Skeletal muscle tissue (tissue), 4 donors: ENCODE data around the gene ATXN1. TPM values are rescaled to one million over a fixed set of nuclear protein-coding genes. Genes with fewer than 3 reads are reported as not detected.

Experiments used
- H3K27ac ChIP-seq: one replicate; pipeline ENCODE4 v1.7.0; 2013; ENCODE audit warnings: mild to moderate bottlenecking, low read depth, low read length, inconsistent platforms
- H3K27me3 ChIP-seq, 3 donors: one replicate each; pipeline ENCODE4 v1.7.0; 2013; ENCODE audit warnings: low read length in 3 of 3; ENCODE audit not compliant: control insufficient read depth in 3 of 3, insufficient read depth in 3 of 3
- H3K36me3 ChIP-seq, 3 donors: one replicate each; pipeline ENCODE4 v1.7.0; 2013; ENCODE audit warnings: low read length in 3 of 3; ENCODE audit not compliant: control insufficient read depth in 3 of 3, insufficient read depth in 3 of 3
- H3K4me1 ChIP-seq, 3 donors: one replicate each; pipeline ENCODE4 v1.7.0; 2013; ENCODE audit warnings: low read length in 3 of 3, mild to moderate bottlenecking in 3 of 3; ENCODE audit not compliant: control insufficient read depth in 3 of 3, insufficient read depth in 3 of 3
- H3K4me3 ChIP-seq, 3 donors: one replicate each; pipeline ENCODE4 v1.7.0; 2013; ENCODE audit warnings: low read length in 3 of 3
- H3K9ac ChIP-seq, 3 donors: one replicate each; pipeline ENCODE4 v1.7.0; 2013; ENCODE audit warnings: low read length in 3 of 3, mild to moderate bottlenecking in 3 of 3, moderate library complexity in 2 of 3, low read depth in 1 of 3
- H3K9me3 ChIP-seq, 3 donors: one replicate each; pipeline ENCODE4 v1.7.0; 2013; ENCODE audit warnings: low read length in 3 of 3; ENCODE audit not compliant: control insufficient read depth in 3 of 3
- total RNA-seq: library from RNA; depleted of rRNA; stranded (reverse); fragments of >200 nt; gene quantifications from one replicate; pipeline ENCODE4 v1.2.3, GENCODE V29; 2014
- donor health status: Osteomylitis.

Gene ATXN1
- total RNA-seq, 1 donor from 2014 or later, result 30.8 TPM

DNA sequence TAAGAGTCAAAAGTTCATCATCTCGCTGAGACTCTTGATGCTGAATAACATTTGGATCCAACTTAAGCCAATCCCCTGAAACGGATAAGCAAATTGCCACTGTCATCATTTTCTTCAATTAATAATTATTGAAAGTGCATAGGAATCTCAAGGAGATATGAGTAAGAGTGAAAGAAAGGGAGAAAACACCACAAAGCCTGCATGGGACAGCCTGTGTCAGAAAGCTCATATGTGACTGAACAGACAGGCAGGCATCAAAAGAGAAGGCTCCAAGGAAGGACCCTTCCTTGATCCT, 13.3 kb downstream of the ATXN1 start:
- H3K36me3 ChIP-seq, result peaks cover 0 to 5% (median 2%) of the 10 kb centered on the region in 3 donors
- H3K27ac ChIP-seq, result peak overlapping the region; percentile 51
- H3K4me3 ChIP-seq, result no peak overlapping the region
- peaks cover 18 to 41% (median 35%) of the 10 kb centered on the region in 3 donors for H3K4me1 ChIP-seq
- no peak overlapping the region for H3K9ac ChIP-seq
- H3K27me3 ChIP-seq, result no peaks in the 10 kb centered on the region
- H3K9me3 ChIP-seq, result no peaks in the 10 kb centered on the region

- Histone ChIP-seq H3K9ac (peak overlapping the region in 1 of 3 donors; percentile 10), H3K36me3 (peaks cover 0 to 5% (median 2%) of the 10 kb centered on the region in 3 donors), H3K4me1 (peaks cover 14 to 37% (median 30%) of the 10 kb centered on the region in 3 donors), H3K27me3 (no peaks in the 10 kb centered on the region), H3K27ac (peak overlapping the region; percentile 51), H3K4me3 (no peak overlapping the region), H3K9me3 (no peaks in the 10 kb centered on the region)
These were observed 13.8 kb downstream of the ATXN1 start for GRCh38 chr6:16747232-16748024.

GRCh38 chr6:16746812-16747211, 14.4 kb downstream of the ATXN1 start:
- Histone ChIP-seq H3K9me3 (no peaks in the 10 kb centered on the region), H3K4me1 (peaks cover 12 to 34% (median 29%) of the 10 kb centered on the region in 3 donors), H3K27ac (no peak overlapping the region), H3K4me3 (no peak overlapping the region), H3K36me3 (peaks cover 0 to 5% (median 2%) of the 10 kb centered on the region in 3 donors), H3K27me3 (no peaks in the 10 kb centered on the region), H3K9ac (no peak overlapping the region)

DNA sequence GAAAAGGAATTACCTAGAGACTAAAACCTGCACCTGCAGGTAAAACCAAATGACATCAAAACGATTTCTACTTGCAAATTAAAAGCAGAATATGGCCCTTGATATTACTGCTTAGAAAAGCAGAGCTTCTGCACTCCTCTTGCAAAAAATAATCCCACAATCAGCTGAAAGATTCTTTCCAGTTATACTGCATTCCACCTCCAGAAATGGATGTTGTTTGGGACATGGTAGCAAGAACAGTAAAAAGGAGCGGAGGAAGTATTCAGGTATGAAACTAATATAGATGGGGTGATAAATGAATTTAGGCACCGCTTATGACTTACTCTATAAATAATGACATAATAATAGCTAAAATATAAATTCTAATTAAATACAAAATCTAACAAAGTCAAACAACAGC, 14.9 kb downstream of the ATXN1 start:
- Histone ChIP-seq H3K4me1 (peaks cover 12 to 37% (median 29%) of the 10 kb centered on the region in 3 donors), H3K9me3 (no peaks in the 10 kb centered on the region), H3K36me3 (peaks cover 0 to 5% (median 2%) of the 10 kb centered on the region in 3 donors), H3K9ac (no peak overlapping the region), H3K27me3 (no peaks in the 10 kb centered on the region), H3K27ac (no peak overlapping the region), H3K4me3 (no peak overlapping the region)

- H3K9me3 ChIP-seq, result no peaks in the 10 kb centered on the region
- H3K36me3 ChIP-seq, result peaks cover 0 to 2% (median 0%) of the 10 kb centered on the region in 3 donors
- no peak overlapping the region for H3K27ac ChIP-seq
- H3K27me3 ChIP-seq, result no peaks in the 10 kb centered on the region
- no peak overlapping the region for H3K4me3 ChIP-seq
- H3K4me1 ChIP-seq, result peaks cover 20 to 47% (median 27%) of the 10 kb centered on the region in 3 donors
- no peak overlapping the region for H3K9ac ChIP-seq
These were observed 17.5 kb downstream of the ATXN1 start for GRCh38 chr6:16743664-16744210.

- Histone ChIP-seq H3K27me3 (no peaks in the 10 kb centered on the region), H3K4me3 (no peak overlapping the region), H3K4me1 (peaks cover 24 to 48% (median 26%) of the 10 kb centered on the region in 3 donors), H3K9me3 (no peaks in the 10 kb centered on the region), H3K36me3 (peaks cover 0 to 2% (median 0%) of the 10 kb centered on the region in 3 donors), H3K27ac (no peak overlapping the region), H3K9ac (no peak overlapping the region)
These were observed 19.1 kb downstream of the ATXN1 start for GRCh38 chr6:16742116-16742515.

DNA sequence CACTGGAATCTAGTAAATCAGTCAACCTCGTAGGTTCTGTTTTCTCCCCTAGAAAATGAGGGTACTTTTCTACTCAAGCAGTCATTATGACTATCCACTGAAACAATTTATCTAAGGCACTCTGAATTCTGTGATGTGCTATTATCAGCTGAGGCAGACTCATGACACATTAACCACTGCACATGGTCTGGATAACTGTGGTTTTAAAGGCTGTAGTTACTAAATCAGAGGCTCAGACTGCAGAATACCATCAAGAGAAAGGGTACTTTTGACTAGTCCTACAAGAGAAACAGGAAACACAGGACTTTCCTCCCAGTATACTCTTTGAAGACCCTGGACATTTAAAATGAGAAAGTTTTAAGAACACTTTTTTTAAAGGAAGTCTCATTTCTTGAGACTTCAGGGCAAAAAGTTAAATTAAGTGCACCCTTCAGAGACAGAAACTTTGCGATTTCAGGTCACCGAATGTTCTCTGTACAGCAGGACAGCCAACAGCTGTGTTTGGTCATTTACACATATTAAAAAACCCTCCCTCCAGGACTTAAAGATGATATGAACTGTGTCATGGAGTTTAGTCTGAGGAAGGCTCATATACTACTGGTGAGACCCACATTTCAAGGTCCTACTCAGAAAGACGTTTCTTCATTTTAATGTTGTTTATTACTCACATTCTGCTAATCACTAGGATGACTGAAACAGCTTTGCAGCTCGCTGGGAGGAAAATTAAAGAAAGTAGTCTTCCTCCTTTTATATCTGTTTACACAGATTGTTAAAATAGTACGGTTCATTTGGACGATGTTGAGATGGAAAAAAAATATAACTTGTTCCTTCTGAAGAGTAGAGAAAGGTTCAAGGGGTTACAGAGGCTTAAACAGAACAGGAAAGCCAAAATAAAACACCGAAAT, 19.9 kb downstream of the ATXN1 start:
- peak overlapping the region; percentile 60 for H3K27ac ChIP-seq
- peaks cover 0 to 2% (median 0%) of the 10 kb centered on the region in 3 donors for H3K36me3 ChIP-seq
- H3K9me3 ChIP-seq, result no peaks in the 10 kb centered on the region
- H3K27me3 ChIP-seq, result no peaks in the 10 kb centered on the region
- peaks cover 30 to 55% (median 33%) of the 10 kb centered on the region in 3 donors for H3K4me1 ChIP-seq
- no peak overlapping the region for H3K4me3 ChIP-seq
- H3K9ac ChIP-seq, result no peak overlapping the region

DNA sequence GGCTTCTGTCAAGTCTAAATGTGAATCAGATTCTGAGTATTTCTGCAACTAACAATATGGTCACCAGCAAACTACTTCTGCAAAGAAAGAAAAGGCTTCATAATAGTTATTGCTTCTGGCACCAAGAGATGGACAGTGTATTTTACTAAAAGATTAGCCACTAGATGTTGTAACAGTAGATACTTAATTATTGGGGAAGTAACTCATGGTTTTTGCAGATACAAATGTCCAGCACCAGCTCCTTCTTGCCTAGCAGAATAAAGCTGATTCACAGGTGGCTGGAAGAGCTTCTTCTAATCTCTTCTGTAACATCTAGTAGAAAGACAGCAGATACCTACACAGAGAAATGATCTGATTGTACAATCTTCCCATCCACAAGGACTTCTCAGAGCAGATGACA, 21.2 kb downstream of the ATXN1 start:
- no peak overlapping the region for H3K4me3 ChIP-seq
- H3K27me3 ChIP-seq, result no peaks in the 10 kb centered on the region
- H3K9me3 ChIP-seq, result no peaks in the 10 kb centered on the region
- no peak overlapping the region for H3K9ac ChIP-seq
- peaks cover 0 to 2% (median 0%) of the 10 kb centered on the region in 3 donors for H3K36me3 ChIP-seq
- H3K27ac ChIP-seq, result peak overlapping the region; percentile 68
- H3K4me1 ChIP-seq, result peaks cover 32 to 54% (median 35%) of the 10 kb centered on the region in 3 donors

GRCh38 chr6:16739329-16739801, 21.9 kb downstream of the ATXN1 start:
- H3K4me1 ChIP-seq, result peaks cover 32 to 52% (median 34%) of the 10 kb centered on the region in 3 donors

More at GRCh38 chr6:16739329-16739801, 21.9 kb downstream of the ATXN1 start:
- Histone ChIP-seq H3K27me3 (no peaks in the 10 kb centered on the region), H3K9ac (peak overlapping the region in 1 of 3 donors; percentile 4), H3K36me3 (peaks cover 0 to 2% (median 0%) of the 10 kb centered on the region in 3 donors), H3K9me3 (no peaks in the 10 kb centered on the region), H3K27ac (peak overlapping the region; percentile 68), H3K4me3 (peak overlapping the region in 1 of 3 donors; percentile 8)
